ENCODE measurements around the gene GPR176.

Gene GPR176

Small RNA genes within 50 kb of the gene (small RNA-seq; reads per million reads assigned to genes)
- 0 reads per million in 2 experiments for gene RF00019
